ENCODE measurements around the gene PWWP2A.

Gene PWWP2A

DNA sequence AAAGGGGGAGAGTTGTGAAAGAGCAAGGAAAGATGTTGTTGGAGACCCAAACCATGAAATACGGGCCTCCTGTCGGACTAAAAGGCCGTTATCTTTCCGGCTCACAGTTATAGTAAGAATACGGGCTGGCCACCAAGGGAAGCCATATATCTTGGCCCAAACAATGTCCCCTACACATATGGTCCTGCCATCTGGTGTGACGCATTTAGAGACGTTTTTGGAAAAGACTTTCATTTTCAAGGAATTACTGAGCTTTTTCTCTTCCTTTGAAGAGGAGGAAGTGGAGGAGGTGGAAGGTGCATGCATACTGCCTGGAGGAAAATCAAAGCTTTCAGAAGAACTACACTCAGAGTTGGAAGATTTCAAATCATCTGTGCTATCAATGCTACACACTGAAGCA lies 26.7 kb downstream of the PWWP2A start:
- Histone ChIP-seq H4K20me1 (ENCODE audit: insufficient read depth, low read length, poor library complexity, severe bottlenecking) (no peaks in the 10 kb centered on the region), H3K9ac (ENCODE audit: low read depth, low read length, poor library complexity, severe bottlenecking) (no peak overlapping the region), H3K4me2 (ENCODE audit: low read depth, low read length, poor library complexity, severe bottlenecking) (no peak overlapping the region), H3K79me2 (ENCODE audit: insufficient read depth, low read length) (no peaks in the 10 kb centered on the region), H3K4me1 (ENCODE audit: insufficient read depth, low read length, poor library complexity, severe bottlenecking) (no peaks in the 10 kb centered on the region), H3K27me3 (ENCODE audit: insufficient read depth, low read length, poor library complexity, severe bottlenecking) (no peaks in the 10 kb centered on the region), H3F3A (ENCODE audit: low read depth) (no peaks in the 10 kb centered on the region), H3K9me3 (ENCODE audit: insufficient read depth, low read depth, low read length) (no peaks in the 10 kb centered on the region), H3K9me2 (replicated peaks; ENCODE audit: low read depth, low read length) (no peaks in the 10 kb centered on the region), H3K36me3 (ENCODE audit: insufficient read depth, low read length) (peaks cover 20% of the 10 kb centered on the region; the same call in 1 of the 2 replicates), H3K4me3 (ENCODE audit: low read length, poor library complexity, severe bottlenecking) (no peak overlapping the region), H2AFZ (ENCODE audit: low read length) (no peak overlapping the region)
- TF ChIP-seq EZH2phosphoT487 (IDR thresholded peaks at IDR 0.05; ENCODE audit: borderline replicate concordance): no peak
- TF ChIP-seq, protein P1, sequence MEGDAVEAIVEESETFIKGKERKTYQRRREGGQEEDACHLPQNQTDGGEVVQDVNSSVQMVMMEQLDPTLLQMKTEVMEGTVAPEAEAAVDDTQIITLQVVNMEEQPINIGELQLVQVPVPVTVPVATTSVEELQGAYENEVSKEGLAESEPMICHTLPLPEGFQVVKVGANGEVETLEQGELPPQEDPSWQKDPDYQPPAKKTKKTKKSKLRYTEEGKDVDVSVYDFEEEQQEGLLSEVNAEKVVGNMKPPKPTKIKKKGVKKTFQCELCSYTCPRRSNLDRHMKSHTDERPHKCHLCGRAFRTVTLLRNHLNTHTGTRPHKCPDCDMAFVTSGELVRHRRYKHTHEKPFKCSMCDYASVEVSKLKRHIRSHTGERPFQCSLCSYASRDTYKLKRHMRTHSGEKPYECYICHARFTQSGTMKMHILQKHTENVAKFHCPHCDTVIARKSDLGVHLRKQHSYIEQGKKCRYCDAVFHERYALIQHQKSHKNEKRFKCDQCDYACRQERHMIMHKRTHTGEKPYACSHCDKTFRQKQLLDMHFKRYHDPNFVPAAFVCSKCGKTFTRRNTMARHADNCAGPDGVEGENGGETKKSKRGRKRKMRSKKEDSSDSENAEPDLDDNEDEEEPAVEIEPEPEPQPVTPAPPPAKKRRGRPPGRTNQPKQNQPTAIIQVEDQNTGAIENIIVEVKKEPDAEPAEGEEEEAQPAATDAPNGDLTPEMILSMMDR (conservative IDR thresholded peaks at IDR 0.05; ENCODE audit: low read length): no peak

DNA sequence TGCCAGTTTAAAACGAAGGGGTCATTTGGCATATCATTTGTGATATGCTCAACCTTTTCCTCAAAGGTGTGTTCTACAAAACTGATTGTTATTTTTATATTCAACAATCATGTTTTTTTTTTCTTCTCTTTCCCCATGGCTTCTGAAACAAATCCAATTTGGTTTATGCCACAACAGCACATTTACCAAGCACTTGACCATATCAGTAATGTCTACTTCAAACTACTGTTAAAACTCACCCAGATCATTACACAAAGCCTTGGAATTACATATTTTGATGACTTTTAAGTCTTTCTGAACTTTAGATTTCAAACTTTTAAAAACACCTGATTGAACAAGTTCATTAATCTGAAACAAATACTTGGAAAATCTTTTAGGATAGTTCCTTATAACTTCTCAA lies 29.2 kb downstream of the PWWP2A start:
- H3K4me2 ChIP-seq (ENCODE audit: low read depth, low read length, poor library complexity, severe bottlenecking): no peak overlapping the region
- no peaks in the 10 kb centered on the region for H3F3A ChIP-seq (ENCODE audit: low read depth)
- H3K9me3 ChIP-seq (ENCODE audit: insufficient read depth, low read depth, low read length): no peaks in the 10 kb centered on the region
- H3K9me2 ChIP-seq (replicated peaks; ENCODE audit: low read depth, low read length): no peaks in the 10 kb centered on the region
- H3K4me1 ChIP-seq (ENCODE audit: insufficient read depth, low read length, poor library complexity, severe bottlenecking): no peaks in the 10 kb centered on the region
- H4K20me1 ChIP-seq (ENCODE audit: insufficient read depth, low read length, poor library complexity, severe bottlenecking): no peaks in the 10 kb centered on the region
- no peak overlapping the region for H3K9ac ChIP-seq (ENCODE audit: low read depth, low read length, poor library complexity, severe bottlenecking)
- H3K79me2 ChIP-seq (ENCODE audit: insufficient read depth, low read length): no peaks in the 10 kb centered on the region
- H3K27me3 ChIP-seq (ENCODE audit: insufficient read depth, low read length, poor library complexity, severe bottlenecking): no peaks in the 10 kb centered on the region
- peaks cover 20% of the 10 kb centered on the region; the same call in 1 of the 2 replicates for H3K36me3 ChIP-seq (ENCODE audit: insufficient read depth, low read length)
- H3K4me3 ChIP-seq (ENCODE audit: low read length, poor library complexity, severe bottlenecking): no peak overlapping the region
- no peak for TF ChIP-seq EZH2phosphoT487 (IDR thresholded peaks at IDR 0.05; ENCODE audit: borderline replicate concordance)
- TF ChIP-seq, protein P1 (conservative IDR thresholded peaks at IDR 0.05; ENCODE audit: low read length): no peak
- H2AFZ ChIP-seq (ENCODE audit: low read length): no peak overlapping the region

DNA sequence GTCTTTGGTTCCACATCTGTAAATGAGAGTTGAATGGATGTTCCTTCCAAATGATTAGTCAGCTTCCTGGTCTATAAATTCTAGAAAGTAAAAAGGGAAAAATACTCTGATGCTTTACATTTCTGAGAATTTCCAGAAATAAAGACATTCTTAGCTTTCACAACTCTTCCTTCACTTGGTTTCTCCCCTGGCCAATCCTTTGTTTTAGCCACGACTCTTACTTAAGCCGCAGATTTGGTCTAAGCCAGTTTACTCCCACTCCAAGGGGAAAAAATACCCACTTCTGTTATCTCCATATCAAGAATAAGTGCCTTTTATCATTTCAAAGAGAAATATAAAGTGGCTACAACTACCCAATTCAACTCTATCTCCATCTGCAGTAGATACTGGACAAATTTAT lies 29.7 kb downstream of the PWWP2A start:
- Histone ChIP-seq H3K9ac (ENCODE audit: low read depth, low read length, poor library complexity, severe bottlenecking) (no peak overlapping the region), H3K4me1 (ENCODE audit: insufficient read depth, low read length, poor library complexity, severe bottlenecking) (no peaks in the 10 kb centered on the region), H3K27me3 (ENCODE audit: insufficient read depth, low read length, poor library complexity, severe bottlenecking) (no peaks in the 10 kb centered on the region), H3F3A (ENCODE audit: low read depth) (no peaks in the 10 kb centered on the region), H3K9me3 (ENCODE audit: insufficient read depth, low read depth, low read length) (no peaks in the 10 kb centered on the region), H3K79me2 (ENCODE audit: insufficient read depth, low read length) (no peaks in the 10 kb centered on the region), H2AFZ (ENCODE audit: low read length) (no peak overlapping the region), H3K9me2 (replicated peaks; ENCODE audit: low read depth, low read length) (no peaks in the 10 kb centered on the region), H3K4me2 (ENCODE audit: low read depth, low read length, poor library complexity, severe bottlenecking) (no peak overlapping the region), H3K36me3 (ENCODE audit: insufficient read depth, low read length) (peaks cover 20% of the 10 kb centered on the region; the same call in 1 of the 2 replicates), H3K4me3 (ENCODE audit: low read length, poor library complexity, severe bottlenecking) (no peak overlapping the region), H4K20me1 (ENCODE audit: insufficient read depth, low read length, poor library complexity, severe bottlenecking) (no peaks in the 10 kb centered on the region)
- TF ChIP-seq, protein P1 (conservative IDR thresholded peaks at IDR 0.05; ENCODE audit: low read length): no peak
- TF ChIP-seq EZH2phosphoT487 (IDR thresholded peaks at IDR 0.05; ENCODE audit: borderline replicate concordance): no peak
